HG02943 (cell line): ENCODE data around the gene MRPL37.
"Not testable (repeated sequence)": the region's sequence is repeated elsewhere in the genome, so short reads cannot be mapped to it uniquely, and the experiment has no call there.

Experiments used
- ATAC-seq: cut with Tn5 transposase; IDR thresholded peaks from one replicate; pipeline ENCODE4 v1.9.1; 2021; ENCODE audit warnings: mild to moderate bottlenecking, low read depth, moderate library complexity; ENCODE audit not compliant: unreplicated experiment

Gene MRPL37

DNA sequence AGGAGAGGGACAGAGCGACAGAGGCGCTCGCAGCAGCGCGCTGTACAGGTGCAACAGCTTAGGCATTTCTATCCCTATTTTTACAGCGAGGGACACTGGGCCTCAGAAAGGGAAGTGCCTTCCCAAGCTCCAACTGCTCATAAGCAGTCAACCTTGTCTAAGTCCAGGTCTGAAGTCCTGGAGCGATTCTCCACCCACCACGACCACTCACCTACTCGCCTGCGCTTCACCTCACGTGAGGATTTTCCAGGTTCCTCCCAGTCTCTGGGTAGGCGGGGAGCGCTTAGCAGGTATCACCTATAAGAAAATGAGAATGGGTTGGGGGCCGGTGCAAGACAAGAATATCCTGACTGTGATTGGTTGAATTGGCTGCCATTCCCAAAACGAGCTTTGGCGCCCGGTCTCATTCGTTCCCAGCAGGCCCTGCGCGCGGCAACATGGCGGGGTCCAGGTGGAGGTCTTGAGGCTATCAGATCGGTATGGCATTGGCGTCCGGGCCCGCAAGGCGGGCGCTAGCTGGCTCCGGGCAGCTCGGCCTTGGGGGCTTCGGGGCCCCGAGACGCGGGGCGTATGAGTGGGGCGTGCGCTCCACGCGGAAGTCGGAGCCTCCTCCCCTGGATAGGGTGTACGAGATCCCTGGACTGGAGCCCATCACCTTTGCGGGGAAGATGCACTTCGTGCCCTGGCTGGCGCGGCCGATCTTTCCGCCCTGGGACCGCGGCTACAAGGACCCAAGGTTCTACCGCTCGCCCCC lies at the start of gene MRPL37, which contains the start of gene CYB5RL:
Gene MRPL37 (plus strand): TSS at position 403 of the 754 bp plus-strand sequence. CDS start 77 bp downstream, at position 480.
Gene CYB5RL (minus strand): TSS at position 266 of the 754 bp plus-strand sequence. CDS start 4,414 bp downstream, outside the sequence.
- peak; percentile 96 for ATAC-seq

DNA sequence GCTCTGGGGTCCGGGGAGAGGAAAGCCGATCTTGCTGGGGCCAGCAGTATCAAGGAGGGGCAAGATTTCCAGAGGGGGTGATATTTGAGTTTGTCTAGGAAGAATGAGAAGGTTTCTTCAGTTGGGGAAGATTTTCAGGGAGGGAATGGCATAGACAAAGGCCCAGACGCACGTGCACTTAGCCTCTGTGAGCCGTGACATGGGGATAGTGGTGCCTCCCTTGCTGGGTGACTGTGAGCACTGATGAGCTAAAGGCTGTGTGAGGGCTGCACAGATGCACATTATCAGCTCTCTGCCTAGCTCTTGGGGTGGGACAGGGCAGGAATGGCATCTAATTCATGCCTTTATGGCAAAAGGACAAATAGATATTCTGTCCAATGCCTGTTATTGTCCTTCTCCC lies 49.0 kb upstream of the MRPL37 start:
- ATAC-seq, result no peak

DNA sequence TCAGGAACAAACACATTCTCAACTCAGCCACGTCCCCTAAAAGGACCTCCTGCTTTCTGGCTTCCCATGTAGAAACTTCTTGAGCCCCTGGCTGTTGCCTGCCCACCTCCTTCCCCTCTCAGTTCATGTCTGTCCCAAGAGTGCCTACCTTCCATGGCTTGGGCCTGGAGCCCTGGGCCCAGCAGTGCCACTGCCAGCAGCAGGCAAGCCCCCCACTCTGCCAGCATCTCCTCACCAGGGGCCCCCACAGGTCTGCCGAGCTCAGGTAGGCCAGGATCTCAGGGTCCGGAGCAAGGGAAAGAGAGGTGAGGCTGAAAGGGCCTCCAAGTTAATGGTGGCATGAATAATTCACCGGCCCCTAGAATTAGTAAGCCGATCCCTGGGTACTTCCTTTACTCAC lies 47.3 kb upstream of the MRPL37 start, which contains the start of gene CDCP2:
Gene CDCP2 (minus strand): TSS at position 305 of the 400 bp plus-strand sequence. CDS start 78 bp downstream, at position 227.
- no peak for ATAC-seq

DNA sequence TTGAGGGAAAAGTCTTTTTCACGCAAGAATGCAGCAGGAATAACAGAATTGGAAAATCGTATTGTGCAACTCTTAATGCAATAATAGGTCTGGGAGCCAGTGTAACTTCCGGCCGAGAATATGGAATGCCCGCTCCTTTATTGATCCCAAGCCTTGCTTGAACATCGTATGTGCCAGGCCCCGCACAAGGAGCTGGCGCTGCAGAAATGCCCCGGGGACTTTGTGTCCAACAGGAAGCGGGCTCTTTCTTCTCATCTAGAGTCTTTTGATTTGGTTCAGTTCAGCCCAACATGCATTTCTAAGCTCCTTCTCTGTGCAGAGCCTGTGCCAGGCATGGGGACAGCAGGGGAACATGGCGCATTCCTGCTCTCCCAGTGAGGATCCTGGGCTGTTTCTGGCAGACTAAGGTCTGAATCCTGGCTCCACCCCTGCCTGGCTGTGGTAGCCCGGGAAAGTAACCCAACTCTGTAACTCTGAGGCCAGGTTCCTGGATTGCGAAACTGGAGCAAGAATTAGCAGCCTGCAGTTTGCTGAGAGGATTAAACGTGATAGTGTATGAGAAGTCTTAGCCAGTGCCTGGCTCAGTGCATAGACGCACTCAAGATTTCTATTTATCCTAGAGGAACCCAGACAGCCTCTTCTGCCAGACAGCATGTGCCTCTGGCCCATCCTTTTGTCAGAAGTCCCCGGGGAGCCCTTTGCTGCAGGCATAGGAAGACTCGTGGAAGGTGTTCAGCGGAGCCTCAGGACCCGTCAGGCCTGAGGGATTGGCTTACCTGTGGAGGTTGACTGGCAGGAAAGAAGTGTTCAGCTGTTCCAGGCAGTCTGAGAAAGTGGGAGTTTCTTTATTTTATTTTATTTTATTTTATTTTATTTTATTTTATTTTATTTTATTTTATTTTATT lies 46.2 kb upstream of the MRPL37 start:
- no peak for ATAC-seq

DNA sequence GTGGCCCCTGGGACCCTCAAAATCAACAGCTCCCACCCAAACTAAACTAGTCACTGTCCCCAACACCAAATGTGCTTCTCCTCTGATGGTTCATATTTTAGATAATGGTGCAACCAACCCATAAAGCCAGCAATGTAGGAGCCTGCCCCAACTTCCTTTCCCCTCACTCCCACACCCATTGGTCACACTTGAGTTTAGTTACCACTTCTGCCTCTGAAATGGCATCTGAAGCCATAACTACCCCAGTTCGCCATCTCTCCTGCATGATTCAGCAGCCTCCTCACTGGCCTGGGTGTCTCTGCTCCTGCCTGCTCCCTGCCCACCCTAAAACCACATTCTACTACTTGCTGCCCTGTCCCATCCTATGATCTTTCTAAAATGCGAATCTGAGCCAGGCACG lies 43.8 kb upstream of the MRPL37 start:
- no peak for ATAC-seq

DNA sequence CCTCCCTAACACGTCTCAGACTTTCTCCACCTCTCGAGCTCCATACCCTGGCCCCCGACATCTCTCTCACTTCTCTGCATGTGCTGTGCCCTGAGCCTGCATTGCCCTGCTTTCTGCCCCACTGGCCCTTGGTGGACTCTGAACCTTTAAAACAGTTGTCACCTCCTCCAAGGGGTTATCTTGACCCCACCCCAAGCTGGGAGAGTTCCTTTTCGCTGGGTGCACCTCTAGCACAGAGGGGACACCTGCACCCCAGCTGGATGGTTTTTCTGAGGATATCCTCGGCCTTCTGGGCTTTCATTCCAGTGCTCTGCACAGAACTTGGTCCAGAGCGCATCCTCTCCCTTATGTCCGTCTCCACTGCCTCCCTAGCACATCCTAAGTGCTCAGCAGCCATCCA lies 43.0 kb upstream of the MRPL37 start:
- no peak for ATAC-seq

DNA sequence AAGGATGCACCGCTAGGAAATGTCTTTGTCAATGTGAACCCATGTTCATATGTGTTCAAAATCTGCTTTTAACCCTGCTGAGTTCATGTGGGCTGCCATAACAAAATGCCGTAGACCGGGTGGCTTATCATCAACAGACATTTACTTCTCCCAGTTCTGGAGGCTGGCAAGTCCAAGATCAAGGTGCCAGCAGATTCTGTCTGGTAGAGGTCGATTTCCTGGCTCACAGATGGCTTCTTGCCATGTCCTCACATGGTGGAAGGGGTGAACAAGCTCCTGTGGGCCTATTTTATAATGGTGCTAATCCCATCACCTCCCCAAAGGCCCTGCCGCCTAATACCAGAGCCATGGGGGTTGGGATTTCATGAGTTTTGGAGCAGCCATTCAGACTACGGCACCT lies 42.6 kb upstream of the MRPL37 start:
- ATAC-seq, result no peak

DNA sequence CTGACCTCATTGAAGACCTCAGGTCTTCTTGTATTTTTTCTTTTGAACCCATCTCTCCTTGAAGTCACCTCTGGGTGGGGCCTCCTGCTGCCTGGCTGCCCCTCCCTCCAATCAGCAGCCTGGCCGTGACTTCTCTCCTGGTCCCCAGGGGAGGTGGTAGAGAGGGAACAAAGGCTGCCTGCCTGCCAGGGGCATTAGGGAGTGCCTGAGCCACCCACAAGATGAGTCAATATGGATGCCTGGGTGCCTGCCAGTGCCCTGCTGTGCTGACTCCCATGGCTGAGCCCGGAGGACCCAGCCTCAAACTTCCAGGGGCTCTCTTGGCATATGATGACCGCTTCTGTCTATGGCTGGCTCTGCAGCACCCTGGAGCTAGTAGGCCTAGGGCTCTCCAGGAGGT lies 41.9 kb upstream of the MRPL37 start:
- ATAC-seq, result no peak

DNA sequence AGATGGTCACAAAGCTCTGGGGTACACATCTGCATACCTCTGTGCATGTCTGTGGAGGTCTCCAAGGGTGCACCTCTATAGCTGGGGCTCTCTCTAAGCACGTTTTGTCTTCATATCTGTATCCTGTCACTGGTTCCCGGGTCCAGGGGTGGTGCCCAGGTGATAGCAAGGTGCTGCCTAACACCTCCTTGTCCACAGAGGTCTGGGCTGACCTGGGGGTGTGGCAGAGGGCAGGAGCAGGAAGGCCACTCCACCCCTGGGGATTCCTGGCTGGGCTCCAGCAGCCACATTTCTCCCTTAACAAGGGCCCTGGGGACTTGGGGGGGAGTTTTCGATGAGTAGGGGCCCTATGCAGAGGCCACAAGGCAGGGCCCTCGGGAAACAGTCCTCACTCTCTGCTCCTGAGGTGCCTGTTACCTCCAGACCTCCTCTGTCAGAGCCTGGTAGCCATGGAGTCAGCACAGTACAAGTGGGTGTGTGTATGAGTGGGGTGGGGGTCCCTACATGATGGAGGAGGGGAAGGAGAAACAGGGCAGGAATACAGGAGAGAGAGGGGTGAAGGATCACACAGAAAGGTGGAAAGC lies 40.1 kb upstream of the MRPL37 start:
- ATAC-seq, result no peak

DNA sequence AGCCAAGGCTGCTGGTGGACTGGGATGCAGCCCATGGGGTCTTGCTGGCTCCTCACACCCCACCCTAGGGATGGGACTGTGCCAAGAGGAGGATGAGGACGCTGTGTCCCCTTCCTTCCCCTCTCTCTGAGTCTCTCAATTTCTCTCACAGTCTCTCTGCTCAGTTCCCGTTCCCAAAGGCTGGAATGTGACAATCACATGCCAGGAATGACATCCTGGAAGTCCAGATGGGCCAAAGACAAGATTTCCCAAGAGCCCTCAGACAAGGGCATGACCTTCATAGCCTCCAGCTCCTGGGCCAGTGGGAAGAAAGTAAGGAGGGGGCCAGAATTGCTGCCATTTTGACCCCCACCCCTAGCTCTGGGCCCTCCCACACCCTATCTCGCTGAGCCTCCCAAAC lies 39.6 kb upstream of the MRPL37 start:
- no peak for ATAC-seq

DNA sequence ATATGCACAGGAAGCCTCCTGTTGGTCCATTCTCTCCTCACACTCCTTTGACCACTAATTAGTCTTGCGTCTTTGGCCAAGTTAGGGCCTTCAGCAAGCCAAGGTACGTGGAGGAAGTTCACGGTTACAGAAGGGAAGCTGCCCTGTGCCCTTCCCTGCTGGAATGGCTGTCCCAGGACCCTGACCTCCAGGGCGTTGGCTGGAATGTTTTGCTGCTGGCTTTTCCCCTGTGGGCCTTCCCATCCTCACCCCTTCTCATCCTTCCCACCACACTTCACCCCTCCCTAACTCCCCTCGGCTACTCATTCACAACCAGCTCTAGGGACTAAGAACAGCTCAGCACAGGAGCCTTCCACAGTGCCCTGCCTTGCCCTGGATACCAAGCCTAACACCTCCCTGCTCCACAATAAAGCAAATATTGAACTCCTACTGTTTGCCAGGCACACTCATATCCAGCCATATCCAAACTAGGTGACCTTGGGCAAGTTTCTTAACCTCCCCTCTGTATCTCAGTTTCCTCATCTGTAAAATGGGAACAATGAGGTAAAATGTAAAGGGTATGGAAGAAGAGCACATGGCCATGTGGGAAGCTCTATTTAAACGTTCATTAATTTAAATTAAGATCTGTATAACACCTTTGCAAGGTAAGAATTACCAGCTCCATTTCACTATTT lies 38.3 kb upstream of the MRPL37 start:
- no peak for ATAC-seq

DNA sequence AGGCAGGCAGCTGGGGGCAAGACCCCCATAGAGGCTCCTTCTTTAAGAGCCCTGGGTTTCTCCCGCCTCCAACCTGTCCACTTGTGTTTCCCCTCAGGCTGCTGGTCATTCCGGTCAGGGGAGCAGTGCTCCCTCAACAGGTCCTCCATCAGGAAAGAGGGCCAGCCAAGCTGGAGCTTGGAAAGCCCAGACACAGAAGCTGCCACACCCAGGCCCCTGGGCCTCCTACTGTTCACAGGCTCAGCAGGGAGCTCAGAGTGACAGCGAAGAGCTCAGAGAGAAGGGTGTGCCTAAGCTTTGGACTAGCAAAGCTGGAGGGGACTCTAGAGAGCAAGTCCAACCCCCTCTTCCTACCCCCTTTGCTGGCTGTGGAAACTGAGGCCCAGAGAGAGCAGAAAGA lies 36.9 kb upstream of the MRPL37 start:
- no peak for ATAC-seq

DNA sequence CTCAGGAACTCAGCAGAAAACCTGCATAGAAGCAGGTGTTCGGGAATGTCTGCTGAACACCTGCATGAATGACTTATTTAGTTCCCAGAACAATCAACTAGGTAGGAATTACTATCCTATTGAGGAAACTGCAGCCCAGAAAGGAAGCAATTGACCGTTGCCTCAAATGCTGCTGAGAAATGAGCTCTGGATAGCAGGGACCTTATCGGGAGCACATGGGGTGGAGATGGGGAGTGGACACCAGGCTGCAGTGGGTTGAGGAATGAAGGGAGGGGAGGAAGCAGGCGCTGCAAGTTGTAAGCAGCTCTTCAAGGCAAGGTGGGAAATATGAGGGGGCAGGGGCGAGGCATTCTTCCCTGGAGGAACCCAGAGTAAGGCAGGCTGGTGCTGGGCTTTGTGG lies 36.4 kb upstream of the MRPL37 start:
- no peak for ATAC-seq

DNA sequence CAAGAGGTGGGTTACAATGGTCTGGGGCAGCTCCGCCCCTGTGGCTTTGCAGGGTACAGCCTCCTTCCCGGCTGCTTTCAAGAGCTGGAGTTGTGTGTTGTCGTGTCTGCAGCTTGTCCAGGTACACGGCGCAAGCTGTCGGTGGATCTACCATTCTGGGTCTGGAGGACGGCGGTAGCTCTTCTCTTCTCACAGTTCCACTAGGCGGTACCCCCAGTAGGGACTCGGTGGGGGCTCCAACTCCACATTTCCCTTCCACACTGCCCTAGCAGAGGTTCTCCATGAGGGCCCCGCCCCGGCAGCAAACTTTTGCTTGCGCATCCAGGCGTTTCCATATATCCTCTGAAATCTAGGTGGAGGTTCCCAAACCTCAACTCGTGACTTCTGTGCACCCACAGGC lies 34.8 kb upstream of the MRPL37 start:
- no peak for ATAC-seq

DNA sequence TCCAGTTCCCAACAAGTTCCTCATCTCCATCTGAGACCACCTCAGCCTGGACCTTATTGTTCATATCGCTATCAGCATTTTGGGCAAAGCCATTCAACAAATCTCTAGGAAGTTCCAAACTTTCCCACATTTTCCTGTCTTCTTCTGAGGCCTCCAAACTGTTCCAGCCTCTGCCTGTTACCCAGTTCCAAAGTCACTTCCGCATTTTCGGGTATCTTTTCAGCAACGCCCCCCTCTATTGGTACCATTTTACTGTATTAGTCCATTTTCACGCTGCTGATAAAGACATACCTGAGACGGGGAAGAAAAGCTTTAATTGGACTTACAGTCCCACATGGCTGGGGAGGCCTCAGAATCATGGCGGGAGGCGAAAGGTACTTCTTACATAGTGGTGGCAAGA lies 33.6 kb upstream of the MRPL37 start:
- ATAC-seq, result not testable (repeated sequence)

DNA sequence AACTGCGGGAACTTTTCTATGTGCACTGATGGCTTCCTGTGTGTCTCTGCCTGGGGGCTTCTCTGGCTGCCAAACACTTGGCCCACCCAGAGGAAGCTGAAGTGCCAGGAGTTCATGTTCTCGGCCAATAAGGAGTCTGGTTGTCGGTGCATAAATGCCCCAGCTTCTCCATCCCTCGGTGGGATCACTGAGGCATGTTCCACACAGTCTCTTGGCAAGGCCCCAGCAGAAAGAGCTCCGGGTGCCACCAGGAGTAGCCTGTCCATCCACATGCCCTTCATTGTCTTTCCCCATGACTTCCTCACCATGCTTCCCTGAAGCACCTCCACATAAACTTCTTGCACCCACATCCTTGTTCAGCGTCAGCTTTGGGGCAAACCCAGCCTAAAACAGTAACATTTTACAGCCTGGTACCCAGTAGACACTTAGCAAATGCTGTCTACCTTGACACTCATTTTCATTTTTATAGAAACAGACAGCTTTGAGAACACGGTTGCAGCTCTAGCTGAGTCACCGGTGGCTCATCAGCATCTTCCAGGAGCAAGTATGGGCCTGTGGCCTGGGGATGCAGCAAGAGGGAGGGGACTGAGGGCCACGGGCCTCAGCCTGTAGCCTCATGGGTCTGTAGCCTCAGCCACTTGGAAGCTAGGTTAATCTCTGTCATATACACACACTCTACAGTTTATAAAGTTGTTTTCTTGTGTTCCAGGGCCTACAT lies 32.4 kb upstream of the MRPL37 start:
- no peak for ATAC-seq

DNA sequence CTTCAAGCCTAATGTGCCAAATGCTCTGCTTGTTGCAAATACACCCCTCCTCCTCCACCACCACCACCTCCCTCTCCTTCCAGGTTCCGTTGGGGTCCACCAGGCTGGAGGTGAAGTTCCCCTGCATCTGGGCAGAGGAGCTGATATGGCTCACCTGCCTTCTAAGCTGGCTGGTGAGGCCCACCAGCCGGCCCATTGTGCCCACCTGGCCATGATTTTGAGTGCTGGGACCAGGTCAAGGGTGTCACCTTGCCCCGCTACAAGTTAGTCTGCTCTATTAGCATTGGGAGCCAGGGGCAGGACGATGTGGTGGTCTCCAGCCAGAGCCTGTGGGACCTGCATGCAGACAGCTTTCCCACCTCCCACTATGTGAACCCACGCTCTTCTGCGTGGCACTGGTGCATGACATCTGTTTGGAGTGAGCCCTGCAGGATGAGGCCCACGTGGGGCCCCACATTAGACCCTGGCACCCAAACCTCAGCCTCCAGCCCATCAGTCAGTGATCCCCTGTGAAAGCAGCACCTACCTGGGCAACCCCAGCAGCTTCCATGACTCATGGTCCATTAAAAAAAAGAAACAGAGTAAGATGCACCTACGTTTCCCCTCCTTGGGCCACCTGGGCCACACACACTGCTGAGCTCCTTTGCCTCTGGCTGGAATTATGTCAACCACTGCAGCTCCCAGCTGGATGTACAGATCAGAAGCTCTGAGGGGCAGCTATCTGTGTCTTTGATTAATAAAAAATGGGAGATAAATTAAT lies 31.6 kb upstream of the MRPL37 start:
- no peak for ATAC-seq

DNA sequence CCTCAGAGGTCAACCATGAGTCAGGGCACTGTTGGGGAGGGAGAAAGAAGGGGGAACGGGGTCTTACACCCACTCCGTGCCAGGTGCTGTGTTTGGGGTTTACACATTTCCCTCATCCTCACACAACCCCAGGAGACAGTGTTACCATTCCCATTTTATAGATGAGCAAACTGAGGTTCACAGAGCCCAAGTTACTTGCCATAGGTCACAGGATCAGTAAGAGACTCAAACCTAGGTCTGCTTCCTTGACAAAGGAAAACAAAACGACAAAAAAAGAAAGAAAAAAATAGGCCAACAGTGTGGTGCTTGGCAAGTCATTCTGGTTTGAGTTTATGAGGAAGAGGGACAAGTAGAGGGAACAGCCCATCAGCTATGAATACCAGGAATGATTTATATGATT lies 30.9 kb upstream of the MRPL37 start:
- no peak for ATAC-seq

DNA sequence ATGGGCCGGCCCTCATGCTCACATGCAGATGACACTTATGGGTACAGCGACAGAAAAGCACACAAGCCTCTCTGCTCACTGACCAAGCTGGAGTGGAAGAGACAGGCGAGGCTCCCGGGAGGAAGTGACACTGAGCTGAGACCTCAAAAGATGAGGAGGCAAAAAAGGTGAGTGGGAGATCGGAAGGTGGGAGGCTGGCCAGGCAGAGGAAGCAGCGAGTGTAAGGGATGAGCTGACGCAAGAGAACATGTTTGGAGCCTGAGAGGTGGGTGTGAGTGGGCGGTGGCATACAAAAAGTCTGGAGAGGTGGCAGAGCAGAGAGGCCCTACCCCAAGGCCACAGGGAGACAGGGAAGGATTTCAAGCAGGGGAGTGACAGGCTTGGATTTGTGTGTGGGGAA lies 29.0 kb upstream of the MRPL37 start:
- no peak for ATAC-seq
